Measurements from ENCODE around the gene EHBP1.

The EHBP1 gene

DNA sequence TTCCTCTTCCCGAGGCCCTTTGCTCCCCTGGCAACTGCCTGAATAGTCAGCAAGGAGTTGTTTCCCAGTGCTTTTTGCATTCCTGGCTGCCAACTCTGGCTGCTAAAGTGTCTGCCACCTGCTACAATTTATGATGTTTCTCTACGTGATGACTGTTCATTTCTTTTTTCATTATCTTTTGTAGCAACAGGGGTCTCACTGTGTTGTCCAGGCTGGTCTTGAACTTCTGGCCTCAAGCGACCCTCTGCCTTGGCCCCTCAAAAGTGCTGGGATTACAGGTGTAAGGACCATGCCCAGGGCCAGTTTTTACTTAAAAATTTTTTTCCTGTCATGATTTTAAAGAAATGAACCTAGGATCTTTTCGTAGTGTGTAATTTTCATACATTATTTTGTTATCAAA is 11.3 kb downstream of the EHBP1 start:
- Histone ChIP-seq H3K9me3 (ENCODE audit: control insufficient read depth, low read length) (peaks cover 7% of the 10 kb centered on the region), H3K23ac (ENCODE audit: low read length in 2 of 2) (no peak overlapping the region), H3K27me3 (ENCODE audit: control insufficient read depth in 1 of 2, insufficient read depth in 1 of 2, low read length in 2 of 2) (no peaks in the 10 kb centered on the region), H3K4me3 (ENCODE audit: insufficient read depth in 1 of 2, low read depth in 1 of 2, low read length in 2 of 2) (no peak overlapping the region), H2BK12ac (ENCODE audit: low read length in 2 of 2) (no peak overlapping the region), H2AFZ (ENCODE audit: low read depth, low read length) (no peak overlapping the region), H2BK120ac (ENCODE audit: low read depth, low read length) (no peak overlapping the region), H4K8ac (ENCODE audit: low read length) (no peak overlapping the region), H3K18ac (ENCODE audit: low read depth in 1 of 2, low read length in 2 of 2) (no peak overlapping the region), H2BK15ac (ENCODE audit: low read depth, poor library complexity, severe bottlenecking) (no peak overlapping the region), H3K4me1 (ENCODE audit: control insufficient read depth, insufficient read depth, low read depth, low read length) (no peaks in the 10 kb centered on the region), H3K36me3 (ENCODE audit: control insufficient read depth in 1 of 2, insufficient read depth in 2 of 2, low read depth in 1 of 2, low read length in 2 of 2) (peaks cover 0 to 93% of the 10 kb centered on the region in 2 experiments), H2BK5ac (ENCODE audit: low read depth, low read length, poor library complexity, severe bottlenecking) (no peak overlapping the region), H3K9ac (ENCODE audit: low read length) (no peak overlapping the region), H3K4ac (ENCODE audit: low read depth in 1 of 2, low read length in 2 of 2) (no peak overlapping the region), H3K79me1 (replicated peaks; ENCODE audit: low read length, poor library complexity, severe bottlenecking) (peaks cover 12% of the 10 kb centered on the region), H4K91ac (ENCODE audit: low read length) (no peak overlapping the region), H3K14ac (ENCODE audit: low read length in 2 of 2) (no peak overlapping the region), H3K4me2 (ENCODE audit: low read length, poor library complexity, severe bottlenecking) (no peak overlapping the region), H2AK5ac (ENCODE audit: low read length, severe bottlenecking) (no peak overlapping the region), H3K27ac (ENCODE audit: low read length, poor library complexity, severe bottlenecking) (no peak overlapping the region)
- no peak for DNase-seq
- 96% methylated on average over 3 of the region's 4 CpGs for WGBS

DNA sequence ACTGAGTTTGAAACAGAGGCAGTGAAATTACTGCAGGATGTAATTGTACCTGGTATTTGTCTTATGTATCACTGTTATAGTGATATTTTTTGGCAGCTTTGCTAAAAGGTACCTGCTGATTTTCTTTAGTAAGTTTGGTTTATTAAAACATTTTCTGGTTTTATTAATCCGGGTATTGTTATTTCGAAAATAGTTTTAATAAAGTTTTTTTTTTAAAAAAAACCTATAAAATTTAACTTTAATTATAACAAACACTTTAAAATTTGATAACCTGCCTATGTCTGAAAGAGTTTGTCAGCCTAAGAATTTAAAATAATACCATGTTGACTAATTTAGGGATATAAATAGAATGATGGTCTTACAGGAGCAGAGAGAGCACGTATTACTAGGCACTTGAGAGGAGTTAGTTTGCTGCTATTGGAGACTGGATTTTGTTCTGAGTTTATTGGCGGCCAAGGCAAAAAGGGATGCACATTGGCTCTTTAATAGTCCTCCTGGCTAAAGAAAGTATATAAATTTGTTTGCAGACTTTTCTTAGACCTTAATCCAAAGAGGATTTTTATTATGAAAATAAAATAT is 12.1 kb downstream of the EHBP1 start:
- H2BK5ac ChIP-seq (ENCODE audit: low read depth, low read length, poor library complexity, severe bottlenecking), result no peak overlapping the region
- no peak overlapping the region for H2BK15ac ChIP-seq (ENCODE audit: low read depth, poor library complexity, severe bottlenecking)
- no peak for DNase-seq
- no peaks in the 10 kb centered on the region for H3K27me3 ChIP-seq (ENCODE audit: control insufficient read depth in 1 of 2, insufficient read depth in 1 of 2, low read length in 2 of 2)
- H4K8ac ChIP-seq (ENCODE audit: low read length), result no peak overlapping the region
- H3K9me3 ChIP-seq (ENCODE audit: control insufficient read depth, low read length), result peaks cover 5% of the 10 kb centered on the region
- no peak overlapping the region for H3K4ac ChIP-seq (ENCODE audit: low read depth in 1 of 2, low read length in 2 of 2)
- H4K91ac ChIP-seq (ENCODE audit: low read length), result no peak overlapping the region
- no peaks in the 10 kb centered on the region for H3K4me1 ChIP-seq (ENCODE audit: control insufficient read depth, insufficient read depth, low read depth, low read length)
- H3K14ac ChIP-seq (ENCODE audit: low read length in 2 of 2), result no peak overlapping the region
- H3K18ac ChIP-seq (ENCODE audit: low read depth in 1 of 2, low read length in 2 of 2), result no peak overlapping the region
- no peak overlapping the region for H3K9ac ChIP-seq (ENCODE audit: low read length)
- peaks cover 0 to 87% of the 10 kb centered on the region in 2 experiments for H3K36me3 ChIP-seq (ENCODE audit: control insufficient read depth in 1 of 2, insufficient read depth in 2 of 2, low read depth in 1 of 2, low read length in 2 of 2)
- no peak overlapping the region for H2AK5ac ChIP-seq (ENCODE audit: low read length, severe bottlenecking)
- no peak overlapping the region for H3K23ac ChIP-seq (ENCODE audit: low read length in 2 of 2)
- no peak overlapping the region for H2BK120ac ChIP-seq (ENCODE audit: low read depth, low read length)
- H3K79me1 ChIP-seq (replicated peaks; ENCODE audit: low read length, poor library complexity, severe bottlenecking), result peaks cover 12% of the 10 kb centered on the region
- no peak overlapping the region for H3K27ac ChIP-seq (ENCODE audit: low read length, poor library complexity, severe bottlenecking)
- no peak overlapping the region for H3K4me3 ChIP-seq (ENCODE audit: insufficient read depth in 1 of 2, low read depth in 1 of 2, low read length in 2 of 2)
- H2BK12ac ChIP-seq (ENCODE audit: low read length in 2 of 2), result no peak overlapping the region
- no peak overlapping the region for H2AFZ ChIP-seq (ENCODE audit: low read depth, low read length)
- H3K4me2 ChIP-seq (ENCODE audit: low read length, poor library complexity, severe bottlenecking), result no peak overlapping the region
- 97% methylated on average over 2 of the region's 4 CpGs for WGBS

DNA sequence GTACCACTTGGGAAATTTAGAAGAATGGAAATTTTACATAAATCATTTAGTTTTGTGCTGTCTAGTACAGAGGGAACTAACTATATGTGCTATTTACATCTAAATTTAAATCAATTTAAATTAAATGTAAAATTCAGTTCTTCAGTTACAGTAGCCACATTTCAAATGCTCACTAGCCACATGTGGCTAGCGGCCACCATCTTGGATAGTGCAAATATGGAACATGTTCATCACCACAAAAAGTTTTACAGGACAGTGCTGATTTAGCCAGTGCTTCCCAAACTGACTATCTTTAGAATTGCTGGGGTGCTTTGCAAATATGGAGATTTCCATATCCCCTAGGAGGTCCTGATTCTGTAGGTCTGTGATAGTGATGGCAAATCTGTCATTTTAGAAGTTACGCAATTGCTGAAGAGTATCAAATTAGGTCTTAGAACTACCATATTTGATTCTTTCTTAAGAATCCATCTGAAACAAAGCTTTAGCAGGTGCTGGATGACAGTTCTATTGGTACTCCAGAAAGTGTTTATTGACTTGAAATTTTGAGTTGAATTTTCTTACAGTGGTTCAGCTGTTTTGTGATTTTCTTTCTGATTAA is 12.8 kb downstream of the EHBP1 start:
- H3K27me3 ChIP-seq (ENCODE audit: control insufficient read depth in 1 of 2, insufficient read depth in 1 of 2, low read length in 2 of 2), result no peaks in the 10 kb centered on the region
- H3K4me1 ChIP-seq (ENCODE audit: control insufficient read depth, insufficient read depth, low read depth, low read length), result no peaks in the 10 kb centered on the region
- H3K4me3 ChIP-seq (ENCODE audit: insufficient read depth in 1 of 2, low read depth in 1 of 2, low read length in 2 of 2), result no peak overlapping the region
- WGBS, result 100% methylated on average over 1 of the region's 2 CpGs
- peaks cover 5% of the 10 kb centered on the region for H3K9me3 ChIP-seq (ENCODE audit: control insufficient read depth, low read length)
- no peak overlapping the region for H4K8ac ChIP-seq (ENCODE audit: low read length)
- no peak for DNase-seq
- H3K18ac ChIP-seq (ENCODE audit: low read depth in 1 of 2, low read length in 2 of 2), result no peak overlapping the region
- no peak overlapping the region for H2AFZ ChIP-seq (ENCODE audit: low read depth, low read length)
- H2BK120ac ChIP-seq (ENCODE audit: low read depth, low read length), result no peak overlapping the region
- peaks cover 0 to 88% of the 10 kb centered on the region in 2 experiments for H3K36me3 ChIP-seq (ENCODE audit: control insufficient read depth in 1 of 2, insufficient read depth in 2 of 2, low read depth in 1 of 2, low read length in 2 of 2)
- no peak overlapping the region for H2BK5ac ChIP-seq (ENCODE audit: low read depth, low read length, poor library complexity, severe bottlenecking)
- H3K14ac ChIP-seq (ENCODE audit: low read length in 2 of 2), result no peak overlapping the region
- no peak overlapping the region for H3K4me2 ChIP-seq (ENCODE audit: low read length, poor library complexity, severe bottlenecking)
- no peak overlapping the region for H3K27ac ChIP-seq (ENCODE audit: low read length, poor library complexity, severe bottlenecking)
- H4K91ac ChIP-seq (ENCODE audit: low read length), result no peak overlapping the region
- H2BK15ac ChIP-seq (ENCODE audit: low read depth, poor library complexity, severe bottlenecking), result no peak overlapping the region
- H3K4ac ChIP-seq (ENCODE audit: low read depth in 1 of 2, low read length in 2 of 2), result no peak overlapping the region
- H2AK5ac ChIP-seq (ENCODE audit: low read length, severe bottlenecking), result no peak overlapping the region
- no peak overlapping the region for H3K23ac ChIP-seq (ENCODE audit: low read length in 2 of 2)
- no peak overlapping the region for H3K9ac ChIP-seq (ENCODE audit: low read length)
- H3K79me1 ChIP-seq (replicated peaks; ENCODE audit: low read length, poor library complexity, severe bottlenecking), result peaks cover 12% of the 10 kb centered on the region
- no peak overlapping the region for H2BK12ac ChIP-seq (ENCODE audit: low read length in 2 of 2)

DNA sequence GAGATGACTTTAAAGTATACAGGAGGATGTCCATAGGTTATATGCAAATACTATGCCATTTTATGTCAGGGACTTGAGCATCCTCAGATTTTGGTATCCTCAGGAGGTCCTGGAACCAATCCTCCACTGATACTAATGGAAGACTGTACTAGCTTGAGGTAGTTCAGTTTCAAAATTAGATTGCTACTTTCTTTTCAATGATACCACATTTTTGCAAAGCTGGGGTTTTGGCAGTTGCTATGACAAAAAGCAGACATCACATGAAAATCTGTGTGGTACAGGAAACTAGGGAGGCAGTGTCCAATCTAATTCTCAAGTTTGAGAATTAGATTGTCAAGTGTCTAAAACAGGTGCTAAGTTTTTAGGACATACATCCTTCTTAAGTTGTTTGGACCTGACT is 14.2 kb downstream of the EHBP1 start:
- no peak overlapping the region for H3K27ac ChIP-seq (ENCODE audit: low read length, poor library complexity, severe bottlenecking)
- H2BK120ac ChIP-seq (ENCODE audit: low read depth, low read length), result no peak overlapping the region
- no peaks in the 10 kb centered on the region for H3K4me1 ChIP-seq (ENCODE audit: control insufficient read depth, insufficient read depth, low read depth, low read length)
- no peak overlapping the region for H3K14ac ChIP-seq (ENCODE audit: low read length in 2 of 2)
- H3K9me3 ChIP-seq (ENCODE audit: control insufficient read depth, low read length), result no peaks in the 10 kb centered on the region
- H3K23ac ChIP-seq (ENCODE audit: low read length in 2 of 2), result no peak overlapping the region
- H2BK12ac ChIP-seq (ENCODE audit: low read length in 2 of 2), result no peak overlapping the region
- no peak overlapping the region for H3K4me2 ChIP-seq (ENCODE audit: low read length, poor library complexity, severe bottlenecking)
- H3K18ac ChIP-seq (ENCODE audit: low read depth in 1 of 2, low read length in 2 of 2), result no peak overlapping the region
- H4K91ac ChIP-seq (ENCODE audit: low read length), result no peak overlapping the region
- H4K8ac ChIP-seq (ENCODE audit: low read length), result no peak overlapping the region
- peaks cover 11% of the 10 kb centered on the region for H3K79me1 ChIP-seq (replicated peaks; ENCODE audit: low read length, poor library complexity, severe bottlenecking)
- no peak overlapping the region for H2BK5ac ChIP-seq (ENCODE audit: low read depth, low read length, poor library complexity, severe bottlenecking)
- H2BK15ac ChIP-seq (ENCODE audit: low read depth, poor library complexity, severe bottlenecking), result no peak overlapping the region
- H3K4ac ChIP-seq (ENCODE audit: low read depth in 1 of 2, low read length in 2 of 2), result no peak overlapping the region
- H2AFZ ChIP-seq (ENCODE audit: low read depth, low read length), result no peak overlapping the region
- H3K4me3 ChIP-seq (ENCODE audit: insufficient read depth in 1 of 2, low read depth in 1 of 2, low read length in 2 of 2), result no peak overlapping the region
- no peak for DNase-seq
- no peaks in the 10 kb centered on the region for H3K27me3 ChIP-seq (ENCODE audit: control insufficient read depth in 1 of 2, insufficient read depth in 1 of 2, low read length in 2 of 2)
- H3K9ac ChIP-seq (ENCODE audit: low read length), result no peak overlapping the region
- no peak overlapping the region for H2AK5ac ChIP-seq (ENCODE audit: low read length, severe bottlenecking)
- H3K36me3 ChIP-seq (ENCODE audit: control insufficient read depth in 1 of 2, insufficient read depth in 2 of 2, low read depth in 1 of 2, low read length in 2 of 2), result peaks cover 0 to 78% of the 10 kb centered on the region in 2 experiments
